Measurements from ENCODE around the gene RAC3. TPM values are rescaled to one million over a fixed set of nuclear protein-coding genes. Genes with fewer than 3 reads are reported as not detected.

The RAC3 gene
- total RNA-seq, 1 experiment from 2014 or later, result 9.3 TPM

DNA sequence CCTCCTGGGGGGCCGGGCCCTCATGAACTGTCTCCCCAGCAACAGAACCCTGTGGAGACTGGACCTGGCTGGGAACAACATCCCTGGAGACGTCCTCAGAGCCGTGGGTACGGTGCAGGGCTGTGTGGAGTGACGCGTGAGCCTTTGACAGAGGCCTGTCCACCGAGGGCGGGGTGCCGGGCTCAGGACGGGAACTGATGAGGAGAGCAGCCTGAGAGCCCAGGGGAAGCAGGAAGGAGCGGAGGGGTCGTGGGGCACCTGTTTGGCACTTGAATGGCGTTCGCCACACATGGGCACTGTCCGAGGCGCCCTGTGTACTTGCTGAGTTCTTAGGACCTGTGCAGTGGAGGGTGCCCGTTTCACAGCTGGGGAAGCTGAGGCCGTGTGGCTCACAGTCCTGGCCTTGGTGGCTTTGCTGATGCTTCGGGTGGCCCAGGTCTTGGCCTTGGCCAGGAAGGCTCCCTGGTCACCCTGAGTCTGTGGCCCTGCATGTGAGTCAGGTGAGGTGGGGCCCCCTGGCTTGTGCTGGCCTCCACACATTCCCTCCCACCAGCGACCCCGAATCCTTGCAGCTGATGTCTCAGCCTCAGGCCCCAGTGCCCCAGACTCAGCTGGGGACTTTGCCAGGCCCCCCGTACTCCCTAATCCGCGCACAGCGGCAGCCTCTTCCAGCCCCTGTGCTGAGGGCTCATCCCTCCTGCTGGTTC, 5.9 kb upstream of the RAC3 start:
- CTCF ChIA-PET, result interaction anchor here (0.6 kb wide), 1 partner anchor 78 kb away, joined by 5 read pairs; no protein-coding TSS in a partner anchor
- Mint-ChIP-seq H3K27me3 (ENCODE audit: unreplicated experiment) (no peaks in the 10 kb centered on the region), H3K4me1 (ENCODE audit: low read depth, unreplicated experiment) (peaks cover 8% of the 10 kb centered on the region), H3K9me3 (ENCODE audit: low read depth, unreplicated experiment) (no peaks in the 10 kb centered on the region), H3K4me3 (ENCODE audit: low read depth, unreplicated experiment) (no peak overlapping the region), H3K27ac (ENCODE audit: unreplicated experiment) (no peak overlapping the region), H3K36me3 (ENCODE audit: insufficient read depth, unreplicated experiment) (peaks cover 53% of the 10 kb centered on the region)
- intact Hi-C loops (cut with micrococcal nuclease; ENCODE audit: unreplicated experiment), result no loop called here
- BruUV-seq (replicated peaks), result no TSS peak
- TF ChIP-seq, protein P1, sequence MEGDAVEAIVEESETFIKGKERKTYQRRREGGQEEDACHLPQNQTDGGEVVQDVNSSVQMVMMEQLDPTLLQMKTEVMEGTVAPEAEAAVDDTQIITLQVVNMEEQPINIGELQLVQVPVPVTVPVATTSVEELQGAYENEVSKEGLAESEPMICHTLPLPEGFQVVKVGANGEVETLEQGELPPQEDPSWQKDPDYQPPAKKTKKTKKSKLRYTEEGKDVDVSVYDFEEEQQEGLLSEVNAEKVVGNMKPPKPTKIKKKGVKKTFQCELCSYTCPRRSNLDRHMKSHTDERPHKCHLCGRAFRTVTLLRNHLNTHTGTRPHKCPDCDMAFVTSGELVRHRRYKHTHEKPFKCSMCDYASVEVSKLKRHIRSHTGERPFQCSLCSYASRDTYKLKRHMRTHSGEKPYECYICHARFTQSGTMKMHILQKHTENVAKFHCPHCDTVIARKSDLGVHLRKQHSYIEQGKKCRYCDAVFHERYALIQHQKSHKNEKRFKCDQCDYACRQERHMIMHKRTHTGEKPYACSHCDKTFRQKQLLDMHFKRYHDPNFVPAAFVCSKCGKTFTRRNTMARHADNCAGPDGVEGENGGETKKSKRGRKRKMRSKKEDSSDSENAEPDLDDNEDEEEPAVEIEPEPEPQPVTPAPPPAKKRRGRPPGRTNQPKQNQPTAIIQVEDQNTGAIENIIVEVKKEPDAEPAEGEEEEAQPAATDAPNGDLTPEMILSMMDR (IDR thresholded peaks at IDR 0.05; ENCODE audit: unreplicated experiment), result no peak
- no peak for DNase-seq

DNA sequence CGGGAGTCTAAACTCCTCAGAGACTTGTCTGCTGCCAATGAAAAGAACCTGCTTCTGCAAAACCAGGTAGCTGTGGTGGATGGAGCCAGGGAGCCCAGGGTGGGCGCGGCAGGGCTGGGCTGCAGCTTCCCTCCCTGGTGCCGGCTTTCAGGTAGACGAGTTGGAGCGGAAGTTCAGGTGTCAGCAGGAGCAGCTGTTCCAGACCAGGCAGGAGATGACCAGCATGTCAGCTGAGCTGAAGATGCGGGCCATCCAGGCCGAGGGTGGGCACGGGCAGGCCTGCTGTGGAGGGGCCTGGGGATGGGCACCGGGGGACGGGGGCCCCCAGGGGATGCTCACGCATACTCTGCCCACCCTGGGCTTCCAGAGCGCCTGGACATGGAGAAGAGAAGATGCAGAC, 3.2 kb upstream of the RAC3 start:
- H3K27me3 Mint-ChIP-seq (ENCODE audit: unreplicated experiment), result no peaks in the 10 kb centered on the region
- intact Hi-C loops (cut with micrococcal nuclease; ENCODE audit: unreplicated experiment), result no loop called here
- H3K9me3 Mint-ChIP-seq (ENCODE audit: low read depth, unreplicated experiment), result no peaks in the 10 kb centered on the region
- TF ChIP-seq, protein P1 (IDR thresholded peaks at IDR 0.05; ENCODE audit: unreplicated experiment), result no peak
- no peak overlapping the region for H3K4me3 Mint-ChIP-seq (ENCODE audit: low read depth, unreplicated experiment)
- no TSS peak for BruUV-seq (replicated peaks)
- peaks cover 36% of the 10 kb centered on the region for H3K36me3 Mint-ChIP-seq (ENCODE audit: insufficient read depth, unreplicated experiment)
- no peak for DNase-seq
- no peaks in the 10 kb centered on the region for H3K4me1 Mint-ChIP-seq (ENCODE audit: low read depth, unreplicated experiment)
- CTCF ChIA-PET, result no interaction called here
- H3K27ac Mint-ChIP-seq (ENCODE audit: unreplicated experiment), result no peak overlapping the region

DNA sequence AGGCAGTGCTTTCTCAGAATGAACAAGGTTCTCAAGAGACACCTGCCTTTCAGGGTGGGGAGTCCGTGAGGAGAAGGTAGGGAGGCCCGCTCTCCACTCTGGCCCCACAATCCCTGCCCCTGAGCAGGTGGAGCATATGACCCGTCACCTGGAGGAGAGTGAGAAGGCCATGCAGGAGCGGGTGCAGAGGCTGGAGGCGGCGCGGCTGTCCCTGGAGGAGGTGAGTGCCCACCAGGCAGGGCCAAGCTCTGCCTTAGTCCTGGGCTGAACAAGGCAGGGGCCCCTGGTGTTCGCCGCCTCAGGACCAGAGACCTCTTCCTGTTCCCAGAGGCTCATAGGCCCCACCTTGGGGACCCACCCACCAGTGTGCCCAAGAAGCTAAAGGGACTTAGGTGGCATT, 2.5 kb upstream of the RAC3 start:
- intact Hi-C loops (cut with micrococcal nuclease; ENCODE audit: unreplicated experiment), result no loop called here
- H3K4me3 Mint-ChIP-seq (ENCODE audit: low read depth, unreplicated experiment), result no peak overlapping the region
- no peaks in the 10 kb centered on the region for H3K9me3 Mint-ChIP-seq (ENCODE audit: low read depth, unreplicated experiment)
- no peaks in the 10 kb centered on the region for H3K4me1 Mint-ChIP-seq (ENCODE audit: low read depth, unreplicated experiment)
- no peak for DNase-seq
- TF ChIP-seq, protein P1 (IDR thresholded peaks at IDR 0.05; ENCODE audit: unreplicated experiment), result no peak
- CTCF ChIA-PET, result no interaction called here
- H3K36me3 Mint-ChIP-seq (ENCODE audit: insufficient read depth, unreplicated experiment), result peaks cover 29% of the 10 kb centered on the region
- no TSS peak for BruUV-seq (replicated peaks)
- no peaks in the 10 kb centered on the region for H3K27me3 Mint-ChIP-seq (ENCODE audit: unreplicated experiment)
- H3K27ac Mint-ChIP-seq (ENCODE audit: unreplicated experiment), result no peak overlapping the region

DNA sequence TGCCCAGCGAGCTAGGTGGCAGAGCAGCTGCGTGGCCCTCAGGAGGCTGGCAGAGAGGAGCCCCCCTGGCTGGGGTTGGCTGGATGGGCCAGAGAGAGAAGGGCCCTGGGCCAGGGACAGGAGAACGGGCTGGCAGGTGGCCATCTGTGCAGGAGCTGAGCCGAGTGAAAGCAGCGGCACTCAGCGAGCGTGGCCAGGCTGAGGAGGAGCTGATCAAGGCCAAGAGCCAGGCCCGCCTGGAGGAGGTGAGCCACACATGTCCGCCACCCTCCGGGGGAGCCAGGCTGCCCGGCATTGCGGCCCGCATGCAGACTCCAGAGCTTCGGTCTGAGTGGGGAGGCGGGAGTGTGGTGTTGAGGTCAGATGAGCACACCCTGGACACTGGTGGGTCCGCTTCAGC, 2.1 kb upstream of the RAC3 start:
- Mint-ChIP-seq H3K4me3 (ENCODE audit: low read depth, unreplicated experiment) (no peak overlapping the region), H3K36me3 (ENCODE audit: insufficient read depth, unreplicated experiment) (peaks cover 26% of the 10 kb centered on the region), H3K9me3 (ENCODE audit: low read depth, unreplicated experiment) (no peaks in the 10 kb centered on the region), H3K27me3 (ENCODE audit: unreplicated experiment) (no peaks in the 10 kb centered on the region), H3K27ac (ENCODE audit: unreplicated experiment) (no peak overlapping the region), H3K4me1 (ENCODE audit: low read depth, unreplicated experiment) (no peaks in the 10 kb centered on the region)
- TF ChIP-seq, protein P1 (IDR thresholded peaks at IDR 0.05; ENCODE audit: unreplicated experiment), result no peak
- intact Hi-C loops (cut with micrococcal nuclease; ENCODE audit: unreplicated experiment), result no loop called here
- no peak for DNase-seq
- CTCF ChIA-PET, result no interaction called here
- no TSS peak for BruUV-seq (replicated peaks)

Data from Calu3 (cell line).